ENCODE measurements around the gene POLL.
"Not testable (repeated sequence)": the region's sequence is repeated elsewhere in the genome, so short reads cannot be mapped to it uniquely, and the experiment has no call there.

- not testable (repeated sequence) for TF ChIP-seq CTCF (conservative IDR thresholded peaks at IDR 0.05; ENCODE audit: low read depth, low read length); EZH2 (IDR thresholded peaks at IDR 0.05; ENCODE audit: borderline replicate concordance, low read depth, low read length, poor library complexity, severe bottlenecking)
Observed at GRCh38 chr10:101593331-101593730, 5.3 kb upstream of the POLL start.
